OCI-LY7 (cell line): ENCODE measurements around the gene CD86. TPM values are rescaled to one million over a fixed set of nuclear protein-coding genes. Genes with fewer than 3 reads are reported as not detected.

ENCODE experiments used
- BruUV-seq: library from RNA; stranded (reverse); fragments of 400-500 nt; replicated peaks from 2 replicates; lab custom pipeline; 2021; lab: Mats Ljungman, UMichigan
- CTCF ChIA-PET: fragments of 300-600 bp; sonication (Branson Sonifier 250); formaldehyde crosslinking; loops from one replicate; lab custom pipeline; 2022; ENCODE audit warnings: antibody characterized with exemption; ENCODE audit not compliant: unreplicated experiment; lab: Charles Lee
- POLR2A ChIA-PET: fragments of 300-600 bp; sonication (Branson Sonifier 250); formaldehyde crosslinking; loops from one replicate; lab custom pipeline; 2022; ENCODE audit warnings: antibody characterized with exemption; lab: Charles Lee
- DNase-seq: peaks from one replicate; pipeline ENCODE4 v3.0.0-alpha.2; 2015; ENCODE audit warnings: low spot score
- H2AFZ ChIP-seq: fragments of 200-600 bp; sonication (generic), shearing (Covaris generic); 2 replicates; pipeline ENCODE4 v1.6.1; 2014; ENCODE audit warnings: mild to moderate bottlenecking, antibody characterized with exemption, low read length, moderate library complexity
- H3K27ac ChIP-seq: fragments of 200-600 bp; sonication (generic); 2 replicates; pipeline ENCODE4 v1.5.1; 2014; ENCODE audit warnings: mixed run types, low read depth, mild to moderate bottlenecking, moderate library complexity, low read length, inconsistent platforms; ENCODE audit not compliant: poor library complexity, severe bottlenecking
- H3K36me3 ChIP-seq: fragments of 200-600 bp; sonication (generic); 2 replicates; pipeline ENCODE4 v1.6.1; 2014; ENCODE audit warnings: mild to moderate bottlenecking, antibody characterized with exemption, low read length, moderate library complexity, mixed read lengths; ENCODE audit not compliant: insufficient read depth
- H3K4me1 ChIP-seq: fragments of 200-600 bp; sonication (generic); 2 replicates; pipeline ENCODE4 v1.5.1; 2014; ENCODE audit warnings: mild to moderate bottlenecking, low read length; ENCODE audit not compliant: insufficient read depth, poor library complexity, severe bottlenecking
- H3K4me2 ChIP-seq: fragments of 200-600 bp; sonication (generic); 2 replicates; pipeline ENCODE4 v1.6.1; 2014; ENCODE audit warnings: mild to moderate bottlenecking, low read length
- H3K4me3 ChIP-seq: fragments of 200-600 bp; sonication (generic); 2 replicates; pipeline ENCODE4 v1.5.1; 2014; ENCODE audit warnings: mild to moderate bottlenecking, low read depth, low read length; ENCODE audit not compliant: poor library complexity, severe bottlenecking
- H3K79me2 ChIP-seq: fragments of 200-600 bp; sonication (generic); 2 replicates; pipeline ENCODE4 v1.6.1; 2016; ENCODE audit warnings: low read depth, mild to moderate bottlenecking, low read length, moderate library complexity, mixed read lengths; ENCODE audit not compliant: insufficient read depth
- H3K9me2 ChIP-seq: fragments of 200-600 bp; sonication (generic); 2 replicates; pipeline ENCODE4 v1.6.1; 2016; ENCODE audit warnings: mild to moderate bottlenecking, low read length, mixed read lengths; ENCODE audit not compliant: insufficient read depth
- H3K9me3 ChIP-seq: fragments of 200-600 bp; sonication (generic); 2 replicates; pipeline ENCODE4 v1.6.1; 2014; ENCODE audit warnings: mild to moderate bottlenecking, mixed run types, low read length, mixed read lengths
- H4K20me1 ChIP-seq: fragments of 200-600 bp; sonication (generic); 2 replicates; pipeline ENCODE4 v1.6.1; 2014; ENCODE audit warnings: mild to moderate bottlenecking, antibody characterized with exemption, low read length, moderate library complexity, mixed read lengths; ENCODE audit not compliant: insufficient read depth
- CTCF ChIP-seq: fragments of 200-600 bp; sonication (generic); conservative IDR thresholded peaks from 2 replicates; pipeline ENCODE4 v1.5.1; 2014; ENCODE audit warnings: mild to moderate bottlenecking, antibody characterized with exemption, low read length, moderate library complexity, mixed read lengths
- EZH2phosphoT487 ChIP-seq: fragments of 200-600 bp; sonication (generic); IDR thresholded peaks from 2 replicates; pipeline ENCODE4 v1.6.1; 2018; ENCODE audit warnings: low read depth, borderline replicate concordance, mild to moderate bottlenecking, mixed run types, antibody characterized with exemption, low read length, moderate library complexity, mixed read lengths
- intact Hi-C: fragments of 100-400 bp; cut with micrococcal nuclease; formaldehyde crosslinking; loops from one replicate; pipeline ENCODE4 v1.10.0; 2022; ENCODE audit not compliant: unreplicated experiment
- total RNA-seq, 2 experiments: library from RNA; depleted of rRNA in 1 of 2; stranded (reverse); fragments of >200 nt in 1 of 2; shearing (Covaris generic) in 1 of 2; gene quantifications; 2 replicates each; pipeline ENCODE4 v1.2.3, GENCODE V29; 2014 to 2022

CD86 gene
- total RNA-seq, 2 experiments from 2014 or later, result 13.5 to 18.9 TPM

GRCh38 chr3:122094693-122095092 is 39.5 kb downstream of the CD86 start:
- POLR2A ChIA-PET, result interaction anchor here (0.7 to 1.2 kb wide), 3 partner anchors 17 to 71 kb away, joined by 3 to 5 read pairs (median 3); no protein-coding TSS in a partner anchor
- peaks cover 80% of the 10 kb centered on the region for H3K4me1 ChIP-seq
- H3K9me2 ChIP-seq, result no peaks in the 10 kb centered on the region
- peaks cover 24% of the 10 kb centered on the region for H3K36me3 ChIP-seq
- TF ChIP-seq CTCF (no peak), EZH2phosphoT487 (no peak)
- H3K4me3 ChIP-seq, result no peak overlapping the region
- H2AFZ ChIP-seq, result no peak overlapping the region
- intact Hi-C loops, result loop anchor here (5.0 to 10.0 kb wide), 2 partner anchors 210 to 547 kb away; partner anchors contain the start of gene POLQ
- no peaks in the 10 kb centered on the region for H4K20me1 ChIP-seq
- no peaks in the 10 kb centered on the region for H3K79me2 ChIP-seq
- CTCF ChIA-PET, result no interaction called here
- no peaks in the 10 kb centered on the region for H3K9me3 ChIP-seq
- TSS peak; percentile 25 for BruUV-seq
- H3K27ac ChIP-seq, result no peak overlapping the region
- DNase-seq, result no peak
- peak overlapping the region; percentile 27; the same call in 1 of the 2 replicates for H3K4me2 ChIP-seq

GRCh38 chr3:122097141-122097540 is 42.0 kb downstream of the CD86 start:
- Histone ChIP-seq H4K20me1 (no peaks in the 10 kb centered on the region), H3K4me3 (peak overlapping the region; percentile 8), H3K9me3 (no peaks in the 10 kb centered on the region), H3K79me2 (no peaks in the 10 kb centered on the region), H2AFZ (no peak overlapping the region), H3K4me1 (peaks cover 71% of the 10 kb centered on the region), H3K27ac (peak overlapping the region; percentile 4), H3K36me3 (peaks cover 30% of the 10 kb centered on the region), H3K4me2 (peak overlapping the region; percentile 57), H3K9me2 (no peaks in the 10 kb centered on the region)
- peak; percentile 40 for DNase-seq
- ChIA-PET CTCF (no interaction called here), POLR2A (interaction anchor here (1.0 kb wide), 1 partner anchor 215 kb away, joined by 3 read pairs; no protein-coding TSS in a partner anchor)
- intact Hi-C loops, result loop anchor here (10.0 kb wide), 1 partner anchor 212 kb away; no protein-coding TSS in a partner anchor
- BruUV-seq, result no TSS peak
- TF ChIP-seq EZH2phosphoT487, result no peak
- no peak for TF ChIP-seq CTCF

GRCh38 chr3:122098611-122099010 is 43.4 kb downstream of the CD86 start:
- BruUV-seq, result no TSS peak
- no peak for DNase-seq
- Histone ChIP-seq H3K9me2 (no peaks in the 10 kb centered on the region), H2AFZ (no peak overlapping the region), H3K79me2 (no peaks in the 10 kb centered on the region), H3K36me3 (peaks cover 28% of the 10 kb centered on the region), H3K4me2 (no peak overlapping the region), H3K27ac (no peak overlapping the region), H4K20me1 (no peaks in the 10 kb centered on the region), H3K9me3 (no peaks in the 10 kb centered on the region), H3K4me1 (peaks cover 65% of the 10 kb centered on the region), H3K4me3 (no peak overlapping the region)
- intact Hi-C loops, result loop anchor here (10.0 kb wide), 1 partner anchor 214 kb away; no protein-coding TSS in a partner anchor
- TF ChIP-seq CTCF (no peak), EZH2phosphoT487 (no peak)
- POLR2A ChIA-PET, result interaction anchor here (0.6 to 1.1 kb wide), 3 partner anchors 13 to 617 kb away, joined by 3 to 5 read pairs (median 4); no protein-coding TSS in a partner anchor
- CTCF ChIA-PET, result no interaction called here
